HCT116 (cell line): ENCODE data around the gene MTUS2. TPM values are rescaled to one million over a fixed set of nuclear protein-coding genes. Genes with fewer than 3 reads are reported as not detected.

Experiments used
- ATAC-seq: fragments of 200-7000 bp; cut with Tn5 transposase; 2 replicates; pipeline ENCODE4 v1.9.1; 2020; ENCODE audit warnings: mild to moderate bottlenecking, moderate library complexity
- BruUV-seq: library from RNA; stranded (reverse); fragments of 400-500 nt; replicated peaks from 2 replicates; lab custom pipeline; 2021; lab: Mats Ljungman, UMichigan
- CTCF ChIA-PET: fragments of 300-600 bp; sonication (Branson Sonifier 250); formaldehyde crosslinking; loops from one replicate; lab custom pipeline; 2021; ENCODE audit warnings: antibody characterized with exemption; lab: Charles Lee
- POLR2A ChIA-PET: fragments of 300-600, 350-600 bp; sonication (Branson Sonifier 250); formaldehyde crosslinking; loops from one replicate; lab custom pipeline; 2021; ENCODE audit warnings: antibody characterized with exemption; lab: Charles Lee
- RAD21 ChIA-PET, 2 experiments: fragments of 300-600 bp; sonication (Branson Sonifier 250); formaldehyde crosslinking; loops; one replicate each; lab custom pipeline; 2023; ENCODE audit warnings: low total read pairs in 2 of 2; ENCODE audit not compliant: uncharacterized antibody in 2 of 2, unreplicated experiment in 2 of 2, low non-redundant PET in 1 of 2; lab: Charles Lee
- DNase-seq: peaks from one replicate; pipeline ENCODE4 v3.0.0-alpha.2; 2010; ENCODE audit warnings: low read depth, low spot score
- H2AFZ ChIP-seq: fragments of 200-600 bp; shearing (Covaris generic), sonication (generic); 2 replicates; pipeline ENCODE4 v1.6.1; 2017; ENCODE audit warnings: low read depth, mixed run types, mixed read lengths, antibody characterized with exemption, low read length; ENCODE audit not compliant: poor library complexity, severe bottlenecking
- H3K27ac ChIP-seq: 2 replicates; pipeline ENCODE4 v1.5.1; 2012; ENCODE audit warnings: low read depth, low read length
- H3K27me3 ChIP-seq: fragments of 200-600 bp; sonication (generic); 2 replicates; pipeline ENCODE4 v1.6.1; 2016; ENCODE audit warnings: mixed run types, low read length, mixed read lengths; ENCODE audit not compliant: insufficient read depth
- H3K36me3 ChIP-seq, 2 experiments: fragments of 200-500 bp in 1 of 2; fragments of 200-600 bp in 1 of 2; sonication (Bioruptor generic) in 1 of 2; sonication (generic) in 1 of 2; 2 replicates each; pipeline versions ENCODE4 v1.5.1 to v1.6.1; 2014 to 2016; ENCODE audit warnings: low read length in 2 of 2, inconsistent platforms in 1 of 2, mixed read lengths in 1 of 2, mixed run types in 1 of 2; ENCODE audit not compliant: insufficient read depth in 2 of 2, control insufficient read depth in 1 of 2
- H3K4me1 ChIP-seq, 2 experiments: fragments of 200-600 bp in 1 of 2; sonication (generic) in 1 of 2; 2 replicates each; pipeline versions ENCODE4 v1.5.1 to v1.6.1; 2012 to 2017; ENCODE audit warnings: low read length in 2 of 2, inconsistent platforms in 1 of 2, mild to moderate bottlenecking in 1 of 2, mixed read lengths in 1 of 2, mixed run types in 1 of 2, moderate library complexity in 1 of 2; ENCODE audit not compliant: insufficient read depth in 2 of 2, control insufficient read depth in 1 of 2
- H3K4me2 ChIP-seq: fragments of 200-600 bp; sonication (generic); 2 replicates; pipeline ENCODE4 v1.6.1; 2017; ENCODE audit warnings: mixed run types, low read length, mixed read lengths
- H3K4me3 ChIP-seq, 2 experiments: fragments of 200-600 bp in 1 of 2; sonication (generic) in 1 of 2; replicated peaks in 1 of 2; 2 replicates each; pipeline ENCODE4 v1.5.1; 2011 to 2016; ENCODE audit warnings: low read length in 2 of 2, control low read depth in 1 of 2, low read depth in 1 of 2, mild to moderate bottlenecking in 1 of 2, mixed read lengths in 1 of 2, mixed run types in 1 of 2
- H3K79me2 ChIP-seq: fragments of 200-600 bp; sonication (generic); 2 replicates; pipeline ENCODE4 v1.6.1; 2017; ENCODE audit warnings: mild to moderate bottlenecking, mixed run types, low read length, moderate library complexity, mixed read lengths; ENCODE audit not compliant: insufficient read depth
- H3K9ac ChIP-seq: fragments of 200-600 bp; sonication (generic); 2 replicates; pipeline ENCODE4 v1.6.1; 2016; ENCODE audit warnings: low read length, mixed read lengths
- H3K9me2 ChIP-seq: fragments of 200-600 bp; sonication (generic), shearing (Covaris generic); 2 replicates; pipeline ENCODE4 v1.6.1; 2017; ENCODE audit warnings: mixed run types, mild to moderate bottlenecking, moderate library complexity; ENCODE audit not compliant: insufficient read depth
- H3K9me3 ChIP-seq, 2 experiments: fragments of 200-500 bp in 1 of 2; fragments of 200-600 bp in 1 of 2; sonication (Bioruptor generic) in 1 of 2; sonication (generic) in 1 of 2; 2 replicates each; pipeline ENCODE4 v1.6.1; 2014 to 2017; ENCODE audit warnings: low read length in 2 of 2, mixed read lengths in 2 of 2, inconsistent platforms in 1 of 2, low read depth in 1 of 2, mild to moderate bottlenecking in 1 of 2, mixed run types in 1 of 2, moderate library complexity in 1 of 2; ENCODE audit not compliant: control insufficient read depth in 1 of 2, insufficient read depth in 1 of 2
- H4K20me1 ChIP-seq: fragments of 200-600 bp; sonication (generic), shearing (Covaris generic); 2 replicates; pipeline ENCODE4 v1.6.1; 2017; ENCODE audit warnings: mixed run types, mild to moderate bottlenecking, moderate library complexity; ENCODE audit not compliant: insufficient read depth
- ATF3 ChIP-seq: IDR thresholded peaks from 2 replicates; pipeline ENCODE4 v1.6.1; 2012
- CBX3 ChIP-seq: IDR thresholded peaks from 2 replicates; pipeline ENCODE4 v1.6.1; 2012; ENCODE audit warnings: low read depth
- CEBPB ChIP-seq: IDR thresholded peaks from 2 replicates; pipeline ENCODE4 v1.6.1; 2012; ENCODE audit warnings: low read depth
- EGR1 ChIP-seq: IDR thresholded peaks from 2 replicates; pipeline ENCODE4 v1.6.1; 2012; ENCODE audit warnings: low read depth
- ELF1 ChIP-seq: IDR thresholded peaks from 2 replicates; pipeline ENCODE4 v1.6.1; 2012; ENCODE audit warnings: low read depth, borderline replicate concordance
- EZH2 ChIP-seq: fragments of 200-600 bp; sonication (generic); IDR thresholded peaks from 2 replicates; pipeline ENCODE4 v1.6.1; 2017; ENCODE audit warnings: antibody characterized with exemption, mixed run types
- EZH2phosphoT487 ChIP-seq: fragments of 200-600 bp; IDR thresholded peaks from 2 replicates; pipeline ENCODE4 v1.6.1; 2018; ENCODE audit warnings: antibody characterized with exemption, borderline replicate concordance
- FOSL1 ChIP-seq: IDR thresholded peaks from 2 replicates; pipeline ENCODE4 v1.6.1; 2012; ENCODE audit warnings: low read depth
- JUND ChIP-seq: IDR thresholded peaks from 2 replicates; pipeline ENCODE4 v1.6.1; 2012
- POLR2A ChIP-seq: IDR thresholded peaks from 2 replicates; pipeline ENCODE4 v1.7.0; 2011; ENCODE audit warnings: borderline replicate concordance; ENCODE audit not compliant: insufficient read depth, insufficient read length; ENCODE audit errors: extremely low read depth
- SIN3A ChIP-seq: IDR thresholded peaks from 2 replicates; pipeline ENCODE4 v1.6.1; 2012; ENCODE audit warnings: low read depth
- SP1 ChIP-seq: IDR thresholded peaks from 2 replicates; pipeline ENCODE4 v1.6.1; 2012; ENCODE audit warnings: low read depth
- SRF ChIP-seq: IDR thresholded peaks from 2 replicates; pipeline ENCODE4 v1.6.1; 2012; ENCODE audit warnings: low read depth
- TCF7L2 ChIP-seq: IDR thresholded peaks from 2 replicates; pipeline ENCODE4 v1.7.0; 2011; ENCODE audit warnings: borderline replicate concordance, inconsistent platforms; ENCODE audit not compliant: insufficient read depth, insufficient read length; ENCODE audit errors: extremely low read depth
- YY1 ChIP-seq: IDR thresholded peaks from 2 replicates; pipeline ENCODE4 v1.6.1; 2011; ENCODE audit warnings: low read length, low read depth, moderate library complexity, mild to moderate bottlenecking; ENCODE audit not compliant: insufficient replicate concordance; ENCODE audit errors: extremely low read depth
- ZNF274 ChIP-seq: fragments of 200-500 bp; sonication (Bioruptor generic); IDR thresholded peaks from 2 replicates; pipeline ENCODE4 v1.6.1; 2014; ENCODE audit warnings: mild to moderate bottlenecking, low read depth, low read length, inconsistent platforms
- intact Hi-C: fragments of 100-400 bp; cut with micrococcal nuclease; formaldehyde crosslinking; loops from 2 replicates; pipeline ENCODE4 v1.10.0; 2022
- total RNA-seq: library from RNA; stranded (reverse); gene quantifications from one replicate; pipeline ENCODE4 v1.2.1, GENCODE V29; 2021; ENCODE audit not compliant: unreplicated experiment
- TF ChIP-seq, protein P1 (sequence below): IDR thresholded peaks from 2 replicates; pipeline ENCODE4 v1.6.1; 2011; ENCODE audit warnings: mild to moderate bottlenecking, low read length, moderate library complexity; ENCODE audit not compliant: insufficient replicate concordance; ENCODE audit errors: extremely low read depth
- TF ChIP-seq, protein P2 (sequence below), 3 experiments: fragments of 200-600 bp in 1 of 3; sonication (generic) in 1 of 3; IDR thresholded peaks in 2 of 3; conservative IDR thresholded peaks in 1 of 3; 2 replicates each; pipeline ENCODE4 v1.5.1; 2012 to 2017; ENCODE audit warnings: low read depth in 2 of 3, low read length in 2 of 3, antibody characterized with exemption in 1 of 3, borderline replicate concordance in 1 of 3, control low read depth in 1 of 3, mild to moderate bottlenecking in 1 of 3, mixed read lengths in 1 of 3, mixed run types in 1 of 3, moderate library complexity in 1 of 3; ENCODE audit not compliant: insufficient read depth in 1 of 3
- TF ChIP-seq, protein P3 (sequence below): IDR thresholded peaks from 2 replicates; pipeline ENCODE4 v1.6.1; 2012

Gene MTUS2
- total RNA-seq, 1 experiment from 2014 or later, result 0.02 TPM

- H3K9me3 ChIP-seq, result no peaks in the 10 kb centered on the region
- no peak overlapping the region for H3K27ac ChIP-seq
- no peak overlapping the region for H3K4me2 ChIP-seq
- ChIA-PET RAD21 (no interaction called here), CTCF (no interaction called here), POLR2A (no interaction called here)
- H2AFZ ChIP-seq, result no peak overlapping the region
- H3K9me2 ChIP-seq, result no peaks in the 10 kb centered on the region
- H4K20me1 ChIP-seq, result no peaks in the 10 kb centered on the region
- no peaks in the 10 kb centered on the region for H3K4me1 ChIP-seq
- H3K36me3 ChIP-seq, result no peaks in the 10 kb centered on the region
- intact Hi-C loops, result no loop called here
- no peak for TF ChIP-seq TCF7L2
- TF ChIP-seq EZH2, result no peak
- TF ChIP-seq, protein P1, sequence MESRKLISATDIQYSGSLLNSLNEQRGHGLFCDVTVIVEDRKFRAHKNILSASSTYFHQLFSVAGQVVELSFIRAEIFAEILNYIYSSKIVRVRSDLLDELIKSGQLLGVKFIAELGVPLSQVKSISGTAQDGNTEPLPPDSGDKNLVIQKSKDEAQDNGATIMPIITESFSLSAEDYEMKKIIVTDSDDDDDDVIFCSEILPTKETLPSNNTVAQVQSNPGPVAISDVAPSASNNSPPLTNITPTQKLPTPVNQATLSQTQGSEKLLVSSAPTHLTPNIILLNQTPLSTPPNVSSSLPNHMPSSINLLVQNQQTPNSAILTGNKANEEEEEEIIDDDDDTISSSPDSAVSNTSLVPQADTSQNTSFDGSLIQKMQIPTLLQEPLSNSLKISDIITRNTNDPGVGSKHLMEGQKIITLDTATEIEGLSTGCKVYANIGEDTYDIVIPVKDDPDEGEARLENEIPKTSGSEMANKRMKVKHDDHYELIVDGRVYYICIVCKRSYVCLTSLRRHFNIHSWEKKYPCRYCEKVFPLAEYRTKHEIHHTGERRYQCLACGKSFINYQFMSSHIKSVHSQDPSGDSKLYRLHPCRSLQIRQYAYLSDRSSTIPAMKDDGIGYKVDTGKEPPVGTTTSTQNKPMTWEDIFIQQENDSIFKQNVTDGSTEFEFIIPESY, result no peak
- no peak for TF ChIP-seq CEBPB
- no peak for TF ChIP-seq YY1
- TF ChIP-seq JUND, result no peak
- no peak for TF ChIP-seq EZH2phosphoT487
- TF ChIP-seq ZNF274, result no peak
- TF ChIP-seq FOSL1, result no peak
- no peak for TF ChIP-seq SRF
- TF ChIP-seq ELF1, result no peak
- no peak for TF ChIP-seq ATF3
- no peak for TF ChIP-seq POLR2A
- TF ChIP-seq SIN3A, result no peak
- TF ChIP-seq CBX3, result no peak
- TF ChIP-seq EGR1, result no peak
- TF ChIP-seq, protein P2, sequence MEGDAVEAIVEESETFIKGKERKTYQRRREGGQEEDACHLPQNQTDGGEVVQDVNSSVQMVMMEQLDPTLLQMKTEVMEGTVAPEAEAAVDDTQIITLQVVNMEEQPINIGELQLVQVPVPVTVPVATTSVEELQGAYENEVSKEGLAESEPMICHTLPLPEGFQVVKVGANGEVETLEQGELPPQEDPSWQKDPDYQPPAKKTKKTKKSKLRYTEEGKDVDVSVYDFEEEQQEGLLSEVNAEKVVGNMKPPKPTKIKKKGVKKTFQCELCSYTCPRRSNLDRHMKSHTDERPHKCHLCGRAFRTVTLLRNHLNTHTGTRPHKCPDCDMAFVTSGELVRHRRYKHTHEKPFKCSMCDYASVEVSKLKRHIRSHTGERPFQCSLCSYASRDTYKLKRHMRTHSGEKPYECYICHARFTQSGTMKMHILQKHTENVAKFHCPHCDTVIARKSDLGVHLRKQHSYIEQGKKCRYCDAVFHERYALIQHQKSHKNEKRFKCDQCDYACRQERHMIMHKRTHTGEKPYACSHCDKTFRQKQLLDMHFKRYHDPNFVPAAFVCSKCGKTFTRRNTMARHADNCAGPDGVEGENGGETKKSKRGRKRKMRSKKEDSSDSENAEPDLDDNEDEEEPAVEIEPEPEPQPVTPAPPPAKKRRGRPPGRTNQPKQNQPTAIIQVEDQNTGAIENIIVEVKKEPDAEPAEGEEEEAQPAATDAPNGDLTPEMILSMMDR (IDR thresholded peaks at IDR 0.05 in 2 of 3, conservative IDR thresholded peaks at IDR 0.05 in 1 of 3; ENCODE audit: borderline replicate concordance in 1 of 3, insufficient read depth in 1 of 3, low read depth in 2 of 3, low read length in 2 of 3), result no peak
- no peak for TF ChIP-seq SP1
- TF ChIP-seq, protein P3, sequence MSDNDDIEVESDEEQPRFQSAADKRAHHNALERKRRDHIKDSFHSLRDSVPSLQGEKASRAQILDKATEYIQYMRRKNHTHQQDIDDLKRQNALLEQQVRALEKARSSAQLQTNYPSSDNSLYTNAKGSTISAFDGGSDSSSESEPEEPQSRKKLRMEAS, result no peak
- TF ChIP-seq, all 23 proteins: peak for 0
- DNase-seq, result no peak
- BruUV-seq, result no TSS peak
- peaks cover 31% of the 10 kb centered on the region for H3K27me3 ChIP-seq
- H3K4me3 ChIP-seq, result no peak overlapping the region
- H3K79me2 ChIP-seq, result no peaks in the 10 kb centered on the region
- ATAC-seq, result no peak
- H3K9ac ChIP-seq, result no peak overlapping the region
Observed at GRCh38 chr13:29254626-29255370, 434.7 kb downstream of the MTUS2 start.
